Measurements from ENCODE around the gene CPSF7.
A peak's percentile ranks its signal among the peaks of the same experiment; 100 is the strongest.

CPSF7 gene

DNA sequence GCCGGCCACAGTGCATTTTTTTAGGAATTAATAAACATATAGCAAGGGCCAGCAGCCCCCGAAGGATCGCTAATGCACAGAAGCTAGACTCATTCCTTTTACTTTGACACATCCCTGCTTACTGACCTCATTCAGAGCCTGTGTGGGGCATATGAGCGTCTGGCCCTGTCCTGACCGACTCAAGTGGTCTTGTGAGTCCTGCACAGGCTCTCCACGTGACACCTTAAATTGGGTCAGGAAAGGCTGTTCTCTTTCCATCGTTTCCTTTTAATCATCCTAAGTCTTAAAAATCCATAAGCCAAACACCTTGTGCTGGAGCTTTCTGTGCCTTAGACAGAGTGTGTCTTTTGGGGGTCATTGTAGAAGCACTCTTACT, 18.8 kb upstream of the CPSF7 start:
- Histone ChIP-seq H2BK120ac (ENCODE audit: insufficient read depth, low read length, poor library complexity) (no peak overlapping the region), H3K27ac (ENCODE audit: low read depth, low read length) (peak overlapping the region; percentile 72), H2BK5ac (ENCODE audit: low read depth, low read length, poor library complexity) (peak overlapping the region; percentile 23), H3K4me2 (ENCODE audit: low read length) (no peak overlapping the region), H4K91ac (ENCODE audit: low read depth, low read length) (no peak overlapping the region), H3K4ac (ENCODE audit: low read depth, low read length) (no peak overlapping the region), H3K18ac (ENCODE audit: low read length) (no peak overlapping the region), H3K14ac (ENCODE audit: low read length) (no peak overlapping the region), H2AFZ (ENCODE audit: insufficient read depth, low read length, poor library complexity) (no peak overlapping the region), H4K8ac (ENCODE audit: low read depth, low read length) (no peak overlapping the region), H3K36me3 (ENCODE audit: control insufficient read depth in 1 of 2, insufficient read depth in 2 of 2, low read length in 2 of 2) (peaks cover 34 to 36% of the 10 kb centered on the region in 2 experiments), H3K4me3 (ENCODE audit: low read depth, low read length) (no peak overlapping the region), H4K12ac (ENCODE audit: low read depth, low read length) (no peak overlapping the region), H2BK12ac (ENCODE audit: low read length) (no peak overlapping the region), H3K9ac (ENCODE audit: low read length) (no peak overlapping the region), H3K79me1 (ENCODE audit: low read length) (peaks cover 2% of the 10 kb centered on the region), H3K79me2 (ENCODE audit: control insufficient read depth, insufficient read depth, low read length, poor library complexity) (no peaks in the 10 kb centered on the region), H3K27me3 (ENCODE audit: insufficient read depth, low read length) (no peaks in the 10 kb centered on the region), H3K9me3 (ENCODE audit: insufficient read depth, low read depth, low read length) (no peaks in the 10 kb centered on the region), H3K4me1 (ENCODE audit: control insufficient read depth in 1 of 2, insufficient read depth in 2 of 2, low read length in 2 of 2) (peaks cover 3 to 12% of the 10 kb centered on the region in 2 experiments), H2AK5ac (ENCODE audit: low read length) (no peak overlapping the region), H3K23ac (ENCODE audit: low read length) (no peak overlapping the region)
- no CpG with 5 or more reads among the region's 7 CpGs for WGBS (ENCODE audit: extremely low coverage, insufficient coverage, insufficient read length)
- no peak for DNase-seq

GRCh38 chr11:61447601-61448551, 18.1 kb upstream of the CPSF7 start:
- WGBS (ENCODE audit: extremely low coverage, insufficient coverage, insufficient read length), result no CpG with 5 or more reads among the region's 12 CpGs
- no peak overlapping the region for H3K14ac ChIP-seq (ENCODE audit: low read length)
- DNase-seq, result no peak
- no peak overlapping the region for H3K4ac ChIP-seq (ENCODE audit: low read depth, low read length)
- H4K8ac ChIP-seq (ENCODE audit: low read depth, low read length), result peak overlapping the region; percentile 32
- H3K9me3 ChIP-seq (ENCODE audit: insufficient read depth, low read depth, low read length), result no peaks in the 10 kb centered on the region
- no peak overlapping the region for H2AK5ac ChIP-seq (ENCODE audit: low read length)
- H3K9ac ChIP-seq (ENCODE audit: low read length), result no peak overlapping the region
- H3K27ac ChIP-seq (ENCODE audit: low read depth, low read length), result peak overlapping the region; percentile 72
- H3K18ac ChIP-seq (ENCODE audit: low read length), result no peak overlapping the region
- H3K4me1 ChIP-seq (ENCODE audit: control insufficient read depth in 1 of 2, insufficient read depth in 2 of 2, low read length in 2 of 2), result peaks cover 3 to 12% of the 10 kb centered on the region in 2 experiments
- no peaks in the 10 kb centered on the region for H3K79me2 ChIP-seq (ENCODE audit: control insufficient read depth, insufficient read depth, low read length, poor library complexity)
- no peak overlapping the region for H3K23ac ChIP-seq (ENCODE audit: low read length)
- H4K12ac ChIP-seq (ENCODE audit: low read depth, low read length), result no peak overlapping the region
- H3K4me3 ChIP-seq (ENCODE audit: low read depth, low read length), result no peak overlapping the region
- H2BK5ac ChIP-seq (ENCODE audit: low read depth, low read length, poor library complexity), result peak overlapping the region; percentile 54
- peaks cover 2% of the 10 kb centered on the region for H3K79me1 ChIP-seq (ENCODE audit: low read length)
- H2AFZ ChIP-seq (ENCODE audit: insufficient read depth, low read length, poor library complexity), result no peak overlapping the region
- peak overlapping the region; percentile 51 for H4K91ac ChIP-seq (ENCODE audit: low read depth, low read length)
- no peaks in the 10 kb centered on the region for H3K27me3 ChIP-seq (ENCODE audit: insufficient read depth, low read length)
- H2BK12ac ChIP-seq (ENCODE audit: low read length), result no peak overlapping the region
- peaks cover 36 to 38% of the 10 kb centered on the region in 2 experiments for H3K36me3 ChIP-seq (ENCODE audit: control insufficient read depth in 1 of 2, insufficient read depth in 2 of 2, low read length in 2 of 2)
- H3K4me2 ChIP-seq (ENCODE audit: low read length), result peak overlapping the region; percentile 39
- no peak overlapping the region for H2BK120ac ChIP-seq (ENCODE audit: insufficient read depth, low read length, poor library complexity)

DNA sequence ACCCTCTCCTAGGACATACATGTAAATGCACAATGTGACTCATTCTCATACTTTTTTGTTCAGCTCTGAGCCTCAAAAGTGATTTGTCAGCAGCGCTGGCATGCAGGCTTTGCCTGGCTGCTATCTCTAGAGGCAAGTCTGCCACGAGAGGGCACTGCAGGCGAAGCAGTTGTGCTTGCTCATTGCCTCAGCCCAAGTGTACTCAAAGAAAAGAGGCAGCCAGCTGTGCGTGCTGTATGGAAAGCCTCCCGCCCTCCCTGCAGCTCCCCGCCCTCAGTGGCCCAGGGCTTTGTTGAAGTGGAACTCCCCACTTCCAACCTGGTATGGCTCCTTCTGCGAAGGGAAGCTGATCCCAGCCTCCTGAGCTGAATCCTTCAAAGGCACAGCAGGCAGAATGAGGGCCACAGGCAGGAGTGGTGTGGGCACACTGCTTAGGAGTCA, 16.5 kb upstream of the CPSF7 start:
- Histone ChIP-seq H3K4me2 (ENCODE audit: low read length) (no peak overlapping the region), H3K27me3 (ENCODE audit: insufficient read depth, low read length) (no peaks in the 10 kb centered on the region), H3K79me1 (ENCODE audit: low read length) (peaks cover 2% of the 10 kb centered on the region), H4K8ac (ENCODE audit: low read depth, low read length) (no peak overlapping the region), H4K12ac (ENCODE audit: low read depth, low read length) (no peak overlapping the region), H3K9me3 (ENCODE audit: insufficient read depth, low read depth, low read length) (no peaks in the 10 kb centered on the region), H3K4me3 (ENCODE audit: low read depth, low read length) (no peak overlapping the region), H3K27ac (ENCODE audit: low read depth, low read length) (no peak overlapping the region), H3K23ac (ENCODE audit: low read length) (no peak overlapping the region), H2AK5ac (ENCODE audit: low read length) (peak overlapping the region; percentile 56), H4K91ac (ENCODE audit: low read depth, low read length) (peak overlapping the region; percentile 83), H3K18ac (ENCODE audit: low read length) (peak overlapping the region; percentile 26), H3K9ac (ENCODE audit: low read length) (no peak overlapping the region), H3K4me1 (ENCODE audit: control insufficient read depth in 1 of 2, insufficient read depth in 2 of 2, low read length in 2 of 2) (peaks cover 3 to 12% of the 10 kb centered on the region in 2 experiments), H3K4ac (ENCODE audit: low read depth, low read length) (no peak overlapping the region), H3K79me2 (ENCODE audit: control insufficient read depth, insufficient read depth, low read length, poor library complexity) (no peaks in the 10 kb centered on the region), H2BK12ac (ENCODE audit: low read length) (no peak overlapping the region), H2BK5ac (ENCODE audit: low read depth, low read length, poor library complexity) (no peak overlapping the region), H2BK120ac (ENCODE audit: insufficient read depth, low read length, poor library complexity) (no peak overlapping the region), H2AFZ (ENCODE audit: insufficient read depth, low read length, poor library complexity) (no peak overlapping the region), H3K36me3 (ENCODE audit: control insufficient read depth in 1 of 2, insufficient read depth in 2 of 2, low read length in 2 of 2) (peaks cover 37 to 41% of the 10 kb centered on the region in 2 experiments), H3K14ac (ENCODE audit: low read length) (peak overlapping the region; percentile 52)
- DNase-seq, result peak; percentile 95 to 98
- no CpG with 5 or more reads among the region's 7 CpGs for WGBS (ENCODE audit: extremely low coverage, insufficient coverage, insufficient read length)

- Histone ChIP-seq H3K36me3 (ENCODE audit: control insufficient read depth in 1 of 2, insufficient read depth in 2 of 2, low read length in 2 of 2) (peaks cover 36 to 40% of the 10 kb centered on the region in 2 experiments), H2AFZ (ENCODE audit: insufficient read depth, low read length, poor library complexity) (no peak overlapping the region), H2AK5ac (ENCODE audit: low read length) (no peak overlapping the region), H3K14ac (ENCODE audit: low read length) (no peak overlapping the region), H3K4ac (ENCODE audit: low read depth, low read length) (no peak overlapping the region), H3K27me3 (ENCODE audit: insufficient read depth, low read length) (no peaks in the 10 kb centered on the region), H3K9ac (ENCODE audit: low read length) (no peak overlapping the region), H3K27ac (ENCODE audit: low read depth, low read length) (no peak overlapping the region), H2BK120ac (ENCODE audit: insufficient read depth, low read length, poor library complexity) (no peak overlapping the region), H3K4me1 (ENCODE audit: control insufficient read depth in 1 of 2, insufficient read depth in 2 of 2, low read length in 2 of 2) (peaks cover 3 to 12% of the 10 kb centered on the region in 2 experiments), H4K12ac (ENCODE audit: low read depth, low read length) (no peak overlapping the region), H3K79me1 (ENCODE audit: low read length) (peaks cover 2% of the 10 kb centered on the region), H2BK12ac (ENCODE audit: low read length) (no peak overlapping the region), H3K4me2 (ENCODE audit: low read length) (no peak overlapping the region), H2BK5ac (ENCODE audit: low read depth, low read length, poor library complexity) (no peak overlapping the region), H3K9me3 (ENCODE audit: insufficient read depth, low read depth, low read length) (no peaks in the 10 kb centered on the region), H3K4me3 (ENCODE audit: low read depth, low read length) (no peak overlapping the region), H3K79me2 (ENCODE audit: control insufficient read depth, insufficient read depth, low read length, poor library complexity) (no peaks in the 10 kb centered on the region), H3K23ac (ENCODE audit: low read length) (no peak overlapping the region), H4K8ac (ENCODE audit: low read depth, low read length) (no peak overlapping the region), H4K91ac (ENCODE audit: low read depth, low read length) (no peak overlapping the region), H3K18ac (ENCODE audit: low read length) (no peak overlapping the region)
- WGBS (ENCODE audit: extremely low coverage, insufficient coverage, insufficient read length), result no CpG with 5 or more reads among the region's 4 CpGs
- DNase-seq, result no peak
Observed at GRCh38 chr11:61445516-61445915, 15.7 kb upstream of the CPSF7 start.

Measured in trophoblast cell (in vitro differentiated cells and primary cell).